ENCODE results near the gene TMEM92.
"Not testable (repeated sequence)": the region's sequence is repeated elsewhere in the genome, so short reads cannot be mapped to it uniquely, and the experiment has no call there.

TMEM92 gene

GRCh38 chr17:50262001-50262794, 12.1 kb upstream of the TMEM92 start:
- no peak for DNase-seq

GRCh38 chr17:50263331-50264262, 10.7 kb upstream of the TMEM92 start:
- no peak for DNase-seq

- no peak for DNase-seq
These were observed 9.8 kb upstream of the TMEM92 start for GRCh38 chr17:50264263-50265113.

GRCh38 chr17:50265212-50265611, 9.1 kb upstream of the TMEM92 start:
- DNase-seq: peak; percentile 26

GRCh38 chr17:50265690-50266315, 8.5 kb upstream of the TMEM92 start:
- no peak for DNase-seq

GRCh38 chr17:50266384-50267073, 7.7 kb upstream of the TMEM92 start:
- peak; percentile 67 for DNase-seq

- DNase-seq: no peak
These were observed 7.0 kb upstream of the TMEM92 start for GRCh38 chr17:50267074-50267841.

- no peak for DNase-seq
These were observed 6.2 kb upstream of the TMEM92 start for GRCh38 chr17:50268026-50268425.

GRCh38 chr17:50268743-50269275, 5.5 kb upstream of the TMEM92 start:
- DNase-seq: no peak

GRCh38 chr17:50269477-50270434, 4.5 kb upstream of the TMEM92 start:
- DNase-seq: no peak

- DNase-seq: no peak
These were observed 3.6 kb upstream of the TMEM92 start for GRCh38 chr17:50270435-50271362.

- DNase-seq: not testable (repeated sequence)
These were observed 2.9 kb upstream of the TMEM92 start for GRCh38 chr17:50271363-50271750.

GRCh38 chr17:50272246-50272645, 2.0 kb upstream of the TMEM92 start:
- no peak for DNase-seq

GRCh38 chr17:50272711-50273653, 1.3 kb upstream of the TMEM92 start:
- no peak for DNase-seq

GRCh38 chr17:50273654-50274040, 619 bp upstream of the TMEM92 start:
- no peak for DNase-seq

- DNase-seq: no peak
These were observed 593 bp downstream of the TMEM92 start for GRCh38 chr17:50274897-50275221.

GRCh38 chr17:50275279-50275678, 1.0 kb downstream of the TMEM92 start:
- DNase-seq: no peak
